Activated naive CD8-positive, alpha-beta T cell treated with anti-CD3 and anti-CD28 coated beads for 36 hours (primary cell): ENCODE measurements around the gene NFILZ. TPM values are rescaled to one million over a fixed set of nuclear protein-coding genes. Genes with fewer than 3 reads are reported as not detected.
A peak's percentile ranks its signal among the peaks of the same experiment; 100 is the strongest.
"Not testable (repeated sequence)": the region's sequence is repeated elsewhere in the genome, so short reads cannot be mapped to it uniquely, and the experiment has no call there.

Source experiments
- DNase-seq: peaks from one replicate; pipeline ENCODE4 v3.0.0; 2021
- H3K27ac Mint-ChIP-seq: one replicate; pipeline ENCODE4 v1.8.0; 2022; ENCODE audit warnings: mild to moderate bottlenecking, moderate library complexity, mixed read lengths
- H3K27me3 Mint-ChIP-seq: one replicate; pipeline ENCODE4 v1.8.0; 2022; ENCODE audit warnings: mild to moderate bottlenecking, mixed read lengths
- H3K36me3 Mint-ChIP-seq: one replicate; pipeline ENCODE4 v1.8.0; 2021; ENCODE audit warnings: mild to moderate bottlenecking, mixed read lengths
- H3K4me1 Mint-ChIP-seq: one replicate; pipeline ENCODE4 v1.8.0; 2021; ENCODE audit warnings: mixed read lengths
- H3K4me3 Mint-ChIP-seq: one replicate; pipeline ENCODE4 v1.8.0; 2022; ENCODE audit warnings: mild to moderate bottlenecking, moderate library complexity, mixed read lengths
- H3K9me3 Mint-ChIP-seq: one replicate; pipeline ENCODE4 v1.8.0; 2022; ENCODE audit warnings: mixed read lengths
- total RNA-seq, 2 experiments: library from RNA; stranded (reverse); gene quantifications; one replicate each; pipeline ENCODE4 v1.2.3, GENCODE V29; 2021

The NFILZ gene
- total RNA-seq, 2 experiments from 2014 or later, result not detected

DNA sequence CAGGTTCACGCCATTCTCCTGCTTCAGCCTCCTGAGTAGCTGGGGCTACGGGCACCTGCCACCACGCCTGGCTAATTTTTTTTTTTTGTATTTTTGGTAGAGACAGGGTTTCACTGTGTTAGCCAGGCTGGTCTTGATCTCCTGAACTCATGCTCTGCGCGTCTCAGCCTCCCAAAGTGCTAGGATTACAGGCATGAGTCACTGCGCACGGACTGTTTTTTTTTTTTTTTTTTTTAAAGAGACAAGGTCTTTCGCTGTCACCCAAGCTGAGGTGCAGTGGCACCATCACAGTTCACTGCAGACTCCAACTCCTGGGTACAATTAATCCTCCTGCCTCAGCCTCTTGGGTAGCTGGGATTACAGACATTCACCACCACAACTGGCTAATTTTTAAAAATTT lies 11.7 kb upstream of the NFILZ start:
- H3K9me3 Mint-ChIP-seq, result no peaks in the 10 kb centered on the region
- no peak overlapping the region for H3K4me3 Mint-ChIP-seq
- H3K27ac Mint-ChIP-seq, result no peak overlapping the region
- H3K36me3 Mint-ChIP-seq, result no peaks in the 10 kb centered on the region
- no peak for DNase-seq
- H3K4me1 Mint-ChIP-seq, result peaks cover 9% of the 10 kb centered on the region
- H3K27me3 Mint-ChIP-seq, result no peaks in the 10 kb centered on the region

DNA sequence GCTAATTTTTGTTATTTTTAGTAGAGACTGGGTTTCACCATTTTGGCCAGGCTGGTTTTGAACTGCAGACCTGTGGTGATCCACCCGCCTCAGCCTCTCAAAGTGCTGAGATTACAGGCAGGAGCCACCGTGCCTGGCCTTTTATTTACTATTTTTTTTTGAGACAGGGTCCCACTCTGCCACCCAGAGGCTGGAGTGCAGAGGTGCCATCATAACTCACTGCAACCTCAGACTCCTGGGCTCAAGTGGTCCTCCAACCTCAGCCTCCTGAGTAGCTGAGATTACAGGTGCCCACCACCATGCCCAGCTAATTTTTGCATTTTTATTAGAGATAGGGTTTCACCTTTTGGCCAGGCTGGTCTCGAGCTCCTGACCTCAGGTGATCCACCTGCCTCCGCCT lies 7.5 kb upstream of the NFILZ start:
- H3K4me3 Mint-ChIP-seq, H3K36me3 Mint-ChIP-seq: not testable (repeated sequence)

DNA sequence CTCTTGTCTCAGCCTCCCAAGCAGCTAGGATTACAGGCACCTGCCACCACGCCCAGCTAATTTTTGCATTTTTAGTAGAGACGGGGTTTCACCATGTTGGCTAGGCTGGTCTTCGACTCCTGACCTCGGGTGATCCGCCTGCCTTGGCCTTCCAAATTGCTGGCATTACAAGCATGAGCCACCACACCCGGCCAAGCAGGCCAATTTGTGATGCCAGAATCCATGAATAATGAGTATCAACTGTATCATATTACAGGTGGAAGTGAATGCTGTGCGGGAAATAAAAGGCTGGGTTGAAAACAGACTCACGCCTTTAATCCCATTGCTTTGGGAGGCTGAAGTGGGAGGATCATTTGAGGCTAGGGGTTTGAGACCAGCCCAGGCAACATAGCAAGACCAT lies 3.6 kb upstream of the NFILZ start:
- H3K4me3 Mint-ChIP-seq, result no peak overlapping the region
- H3K36me3 Mint-ChIP-seq, result no peaks in the 10 kb centered on the region
- DNase-seq, result no peak
- no peaks in the 10 kb centered on the region for H3K9me3 Mint-ChIP-seq
- no peaks in the 10 kb centered on the region for H3K27me3 Mint-ChIP-seq
- no peaks in the 10 kb centered on the region for H3K4me1 Mint-ChIP-seq
- no peak overlapping the region for H3K27ac Mint-ChIP-seq

More for the DNA sequence above, 7.5 kb upstream of the NFILZ start:
- not testable (repeated sequence) for H3K27me3 Mint-ChIP-seq, H3K4me1 Mint-ChIP-seq, DNase-seq, H3K27ac Mint-ChIP-seq, H3K9me3 Mint-ChIP-seq

DNA sequence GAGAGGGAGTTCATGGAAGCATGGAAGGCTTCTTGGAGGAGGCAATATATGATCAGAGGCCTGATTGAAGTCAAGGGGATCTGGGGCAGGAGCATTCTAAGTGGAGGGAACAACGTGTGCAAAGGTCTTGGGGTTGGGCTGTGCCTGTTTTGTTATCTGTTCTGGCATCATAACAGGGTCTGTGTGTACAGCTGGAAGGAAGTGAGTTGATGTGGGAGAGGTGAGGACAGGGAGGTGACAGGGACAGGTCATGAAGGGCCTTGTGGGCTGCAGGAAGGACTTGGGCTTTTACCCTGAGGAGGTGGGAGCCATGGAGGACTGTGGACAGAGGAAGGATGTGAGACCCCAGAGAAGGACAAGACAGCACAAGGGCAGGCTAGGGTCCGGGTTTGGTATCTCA lies 1.2 kb upstream of the NFILZ start:
- Mint-ChIP-seq H3K9me3 (no peaks in the 10 kb centered on the region), H3K27ac (no peak overlapping the region), H3K4me1 (peaks cover 2% of the 10 kb centered on the region), H3K27me3 (no peaks in the 10 kb centered on the region), H3K36me3 (no peaks in the 10 kb centered on the region), H3K4me3 (no peak overlapping the region)
- no peak for DNase-seq

DNA sequence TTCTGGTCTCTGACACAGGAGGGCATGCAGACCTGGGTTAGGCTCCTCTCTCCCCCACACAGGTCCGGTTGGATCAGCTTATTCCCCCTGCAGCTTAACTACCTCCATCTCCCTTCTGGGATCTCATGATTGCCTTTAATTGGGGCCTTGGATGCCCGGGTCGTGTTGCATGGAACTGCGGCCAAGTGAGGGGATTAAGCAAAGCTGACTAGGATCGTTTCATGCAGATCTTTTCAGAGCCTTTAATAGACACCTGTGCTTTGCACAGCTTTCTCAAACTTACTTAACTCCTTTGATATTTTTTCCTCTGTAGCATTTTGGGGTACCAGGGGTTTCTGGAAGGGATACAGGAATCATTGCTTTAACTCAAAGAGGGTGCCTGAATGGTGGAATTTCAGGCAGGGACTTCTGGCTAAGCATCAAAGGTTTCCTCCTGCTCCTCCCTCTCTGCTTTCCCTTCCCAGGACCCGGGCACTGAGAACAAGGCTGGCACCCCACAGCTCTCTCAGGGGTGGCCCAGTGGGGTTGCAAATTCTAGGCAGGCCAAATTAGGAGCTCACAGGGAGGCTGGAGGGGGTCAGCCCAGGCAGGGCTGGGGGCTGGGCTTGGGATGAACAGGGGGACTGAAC lies 477 bp downstream of the NFILZ start:
- Mint-ChIP-seq H3K4me1 (peaks cover 2% of the 10 kb centered on the region), H3K4me3 (no peak overlapping the region), H3K9me3 (no peaks in the 10 kb centered on the region), H3K36me3 (no peaks in the 10 kb centered on the region), H3K27me3 (no peaks in the 10 kb centered on the region), H3K27ac (no peak overlapping the region)
- no peak for DNase-seq

DNA sequence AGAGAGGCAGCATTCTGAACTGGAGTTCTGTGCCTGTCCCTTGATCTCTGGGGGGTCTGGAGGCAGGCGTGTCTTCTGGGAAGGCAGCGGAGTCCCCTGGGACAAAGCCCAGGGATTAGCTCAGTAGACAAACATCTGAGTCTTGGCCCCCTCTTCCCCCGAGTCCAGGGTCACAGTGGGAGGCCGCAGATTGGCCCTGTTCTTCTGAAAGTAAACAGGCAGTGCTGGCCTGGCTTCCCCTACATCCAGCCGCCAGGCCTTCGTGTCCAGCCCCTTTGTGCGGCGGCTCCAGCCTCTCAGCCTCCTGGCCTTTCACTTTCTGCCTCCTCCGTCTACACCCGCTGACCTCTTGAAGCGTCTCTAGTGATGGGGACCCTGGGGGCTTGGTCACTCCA lies 989 bp downstream of the NFILZ start:
- Mint-ChIP-seq H3K4me1 (peaks cover 2% of the 10 kb centered on the region), H3K27ac (no peak overlapping the region), H3K36me3 (no peaks in the 10 kb centered on the region), H3K9me3 (no peaks in the 10 kb centered on the region), H3K27me3 (no peaks in the 10 kb centered on the region), H3K4me3 (no peak overlapping the region)
- DNase-seq, result no peak

DNA sequence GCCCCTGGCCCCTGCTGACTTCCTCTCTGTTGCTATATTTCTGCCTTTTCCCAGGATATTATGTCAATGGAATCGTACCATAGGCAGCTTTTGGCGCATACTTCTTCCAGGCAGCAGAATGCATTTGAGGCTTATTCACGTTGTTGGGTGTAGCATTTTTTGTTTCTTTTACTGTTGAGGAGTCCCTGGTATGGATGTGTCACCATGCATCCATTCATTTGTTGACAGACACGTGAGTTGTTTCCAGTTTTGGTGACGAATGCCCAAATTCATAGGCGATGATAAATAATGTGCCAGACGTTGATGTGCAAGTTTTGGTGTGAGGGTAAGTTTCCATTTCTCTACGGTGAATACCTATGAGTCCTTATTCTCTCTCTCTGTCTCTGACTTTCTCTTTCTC lies 5.0 kb downstream of the NFILZ start:
- Mint-ChIP-seq H3K4me3 (no peak overlapping the region), H3K27ac (no peak overlapping the region), H3K27me3 (peaks cover 16% of the 10 kb centered on the region)

DNA sequence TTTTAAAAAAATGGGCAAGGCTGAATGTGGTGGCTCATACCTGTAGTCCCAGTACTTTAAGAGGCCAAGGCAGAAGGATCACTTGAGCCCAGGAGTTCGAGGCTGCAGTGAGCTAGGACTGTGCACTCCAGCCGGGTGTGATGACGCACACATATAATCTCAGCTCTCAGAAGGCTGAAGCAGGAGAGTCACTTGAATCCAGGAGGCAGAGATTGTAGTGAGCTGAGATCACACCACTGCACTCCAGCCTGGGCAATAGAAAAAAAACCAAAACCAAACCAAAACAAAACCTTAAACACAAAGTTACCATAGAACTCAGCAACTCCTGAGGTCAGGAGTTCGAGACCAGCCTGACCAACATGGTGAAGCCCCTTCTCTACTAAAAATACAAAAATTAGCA lies 6.6 kb downstream of the NFILZ start:
- H3K27ac Mint-ChIP-seq, result not testable (repeated sequence)

More for the DNA sequence above, 5.0 kb downstream of the NFILZ start:
- H3K9me3 Mint-ChIP-seq, result no peaks in the 10 kb centered on the region
- no peak for DNase-seq
- no peaks in the 10 kb centered on the region for H3K36me3 Mint-ChIP-seq
- H3K4me1 Mint-ChIP-seq, result peaks cover 9% of the 10 kb centered on the region

DNA sequence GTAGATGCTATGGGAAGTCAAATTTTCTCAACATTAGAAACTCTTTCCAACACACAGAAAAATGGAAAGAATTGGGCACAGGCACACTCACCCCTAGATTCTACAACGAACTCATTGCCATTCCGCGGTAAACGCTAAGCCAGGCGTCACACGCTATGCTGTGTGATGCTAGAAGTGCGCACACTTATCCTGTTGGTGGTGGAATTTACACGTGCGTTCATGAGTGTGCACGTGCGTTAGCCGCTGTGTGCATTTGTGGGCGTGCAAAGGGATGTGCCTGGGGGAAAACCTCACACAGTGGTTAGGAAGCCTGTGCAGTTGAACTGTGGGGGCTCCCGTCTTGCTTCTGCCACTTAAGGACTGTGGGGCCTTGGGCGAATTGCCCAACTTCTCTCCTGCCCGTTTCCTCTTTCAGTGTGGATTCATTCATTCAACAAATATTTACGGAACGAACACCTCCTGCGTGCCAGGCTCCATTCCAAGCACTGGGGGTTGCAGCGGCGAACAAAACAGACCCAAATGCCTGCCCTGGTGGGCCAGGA lies 7.7 kb downstream of the NFILZ start:
- H3K4me3 Mint-ChIP-seq, result no peak overlapping the region
- peaks cover 23% of the 10 kb centered on the region for H3K27me3 Mint-ChIP-seq
- peaks cover 9% of the 10 kb centered on the region for H3K9me3 Mint-ChIP-seq
- DNase-seq, result peak; percentile 6
- no peak overlapping the region for H3K27ac Mint-ChIP-seq
- H3K4me1 Mint-ChIP-seq, result peaks cover 9% of the 10 kb centered on the region
- no peaks in the 10 kb centered on the region for H3K36me3 Mint-ChIP-seq

More for the DNA sequence above, 6.6 kb downstream of the NFILZ start:
- peaks cover 23% of the 10 kb centered on the region for H3K27me3 Mint-ChIP-seq
- H3K4me3 Mint-ChIP-seq, H3K36me3 Mint-ChIP-seq, H3K9me3 Mint-ChIP-seq, DNase-seq, H3K4me1 Mint-ChIP-seq: not testable (repeated sequence)

DNA sequence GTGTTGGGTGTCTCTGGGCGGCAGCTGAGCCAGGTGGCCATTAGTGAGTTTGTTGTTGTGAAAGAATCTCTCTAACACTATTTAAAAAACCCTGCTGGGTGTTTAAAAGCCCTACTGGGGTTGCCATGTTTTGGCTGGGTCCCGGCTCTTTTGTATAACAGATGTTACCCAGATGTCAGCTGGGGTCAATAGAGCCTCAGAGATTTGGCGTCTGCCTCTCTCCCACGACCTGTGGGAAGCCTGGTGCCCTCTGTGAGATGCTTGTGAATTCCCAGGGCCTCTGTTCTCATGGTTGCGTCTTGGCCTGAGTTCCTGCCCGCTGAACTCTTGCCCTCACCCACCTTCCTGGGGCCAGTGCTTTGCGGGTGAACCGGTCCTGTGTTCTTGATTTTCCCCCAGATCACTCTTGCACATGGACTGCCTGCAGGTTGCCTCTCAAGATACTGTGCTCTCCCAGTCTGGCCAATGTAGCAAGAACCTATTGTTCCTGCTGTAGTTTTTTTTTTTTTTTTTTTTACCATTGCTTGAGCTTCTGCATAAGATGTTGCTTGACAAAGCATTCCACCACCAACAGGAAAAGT lies 9.5 kb downstream of the NFILZ start:
- Mint-ChIP-seq H3K4me1 (peaks cover 7% of the 10 kb centered on the region), H3K27me3 (peaks cover 23% of the 10 kb centered on the region), H3K27ac (no peak overlapping the region), H3K9me3 (peaks cover 9% of the 10 kb centered on the region), H3K4me3 (no peak overlapping the region), H3K36me3 (no peaks in the 10 kb centered on the region)
- no peak for DNase-seq

DNA sequence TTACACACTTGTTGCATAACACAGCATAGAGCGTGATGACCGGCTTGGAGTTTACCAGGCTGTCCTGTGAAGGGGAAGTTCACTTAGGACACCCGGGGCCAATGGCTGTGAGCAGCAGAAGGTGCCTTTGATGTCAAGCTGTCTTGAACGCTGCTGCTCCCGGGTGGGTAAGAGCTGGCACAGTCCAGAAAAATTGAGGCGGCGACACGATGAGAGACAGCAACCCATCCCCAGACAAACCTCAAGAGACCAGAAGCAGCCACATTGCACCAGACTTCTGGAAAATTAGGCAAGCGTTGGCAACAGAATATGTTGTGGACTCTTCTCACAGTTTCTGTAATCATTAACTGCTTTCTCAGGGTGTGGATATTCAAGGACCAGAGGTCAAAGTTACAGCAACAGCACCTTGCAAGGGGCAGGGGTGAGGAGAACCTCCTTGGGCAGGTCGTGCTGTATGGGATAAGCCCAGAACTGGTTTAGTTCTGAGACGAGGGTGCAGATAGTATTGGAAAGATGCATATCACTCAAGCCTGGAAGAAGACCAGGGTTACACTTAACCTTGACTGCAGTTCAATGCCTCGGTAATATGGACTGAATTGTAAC lies 10.1 kb downstream of the NFILZ start:
- no peak for DNase-seq
- Mint-ChIP-seq H3K9me3 (peaks cover 9% of the 10 kb centered on the region), H3K27me3 (peaks cover 23% of the 10 kb centered on the region), H3K36me3 (no peaks in the 10 kb centered on the region), H3K4me1 (peaks cover 7% of the 10 kb centered on the region), H3K4me3 (no peak overlapping the region), H3K27ac (no peak overlapping the region)

DNA sequence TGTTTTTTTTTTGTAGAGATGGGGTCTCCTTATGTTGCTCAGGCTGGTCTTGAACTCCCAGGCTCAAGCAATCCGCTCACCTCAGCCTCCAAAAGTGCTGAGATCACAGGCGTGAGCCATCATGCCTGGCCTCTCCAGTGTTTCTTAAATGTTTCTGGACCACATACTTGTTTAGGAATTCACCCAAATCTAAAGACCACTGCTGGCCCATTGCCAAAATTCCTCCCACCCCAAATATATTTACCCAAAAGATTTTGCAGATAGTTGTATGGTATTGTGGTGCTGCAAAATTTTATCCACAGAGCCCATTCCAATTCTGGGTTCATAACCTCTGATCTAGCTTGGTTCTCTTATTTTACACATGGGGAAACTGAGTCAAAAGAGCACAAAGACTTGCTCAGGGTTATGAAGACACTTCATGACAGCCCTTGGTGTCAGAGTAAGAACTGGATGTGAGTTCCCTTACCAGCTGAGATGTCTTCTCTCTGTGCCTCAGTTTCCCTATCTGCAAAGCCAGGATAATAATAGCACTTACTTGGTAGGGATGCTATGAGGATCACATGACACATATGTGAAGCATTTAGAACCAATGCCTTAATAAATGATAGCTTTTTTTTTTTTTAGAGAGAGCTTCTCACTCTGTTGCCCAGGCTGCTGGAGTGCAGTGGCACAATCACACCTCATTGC lies 10.9 kb downstream of the NFILZ start:
- Mint-ChIP-seq H3K27ac (no peak overlapping the region), H3K4me1 (peaks cover 7% of the 10 kb centered on the region), H3K9me3 (peaks cover 9% of the 10 kb centered on the region), H3K4me3 (no peak overlapping the region), H3K27me3 (peaks cover 28% of the 10 kb centered on the region), H3K36me3 (no peaks in the 10 kb centered on the region)
- no peak for DNase-seq

DNA sequence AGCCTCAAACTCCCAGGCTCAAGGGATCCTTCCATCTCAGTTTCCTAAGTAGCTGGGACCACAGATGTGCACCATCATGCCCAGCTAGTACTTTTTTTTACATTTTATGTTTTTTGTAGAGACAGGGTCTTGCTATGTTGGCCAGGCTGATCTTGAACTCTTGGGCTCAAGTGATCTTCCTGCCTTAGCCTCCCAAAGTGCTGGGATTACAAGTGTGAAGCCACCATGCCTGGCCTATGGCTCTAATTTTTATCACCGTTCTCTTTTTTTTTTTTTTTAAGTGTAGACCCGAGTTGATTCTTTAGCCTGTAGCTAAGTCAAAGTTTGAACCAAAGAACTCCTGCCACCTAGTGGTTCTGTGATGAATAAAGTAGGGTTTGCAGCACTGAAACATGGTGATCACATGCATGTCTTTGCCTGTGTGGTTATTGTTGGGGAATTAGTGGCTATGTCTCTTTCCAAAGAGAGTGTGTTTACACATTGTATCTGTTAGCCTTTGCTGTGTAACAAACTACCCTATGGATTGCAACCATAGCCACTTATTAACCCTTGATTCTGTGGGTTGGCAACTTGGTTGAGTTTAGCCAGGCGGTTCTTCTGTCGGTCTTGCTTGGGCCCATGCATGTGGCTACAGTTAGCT lies 11.6 kb downstream of the NFILZ start:
- Mint-ChIP-seq H3K4me1 (peaks cover 7% of the 10 kb centered on the region), H3K4me3 (no peak overlapping the region), H3K27ac (no peak overlapping the region), H3K9me3 (peaks cover 9% of the 10 kb centered on the region), H3K36me3 (no peaks in the 10 kb centered on the region), H3K27me3 (peaks cover 31% of the 10 kb centered on the region)
- DNase-seq, result no peak

DNA sequence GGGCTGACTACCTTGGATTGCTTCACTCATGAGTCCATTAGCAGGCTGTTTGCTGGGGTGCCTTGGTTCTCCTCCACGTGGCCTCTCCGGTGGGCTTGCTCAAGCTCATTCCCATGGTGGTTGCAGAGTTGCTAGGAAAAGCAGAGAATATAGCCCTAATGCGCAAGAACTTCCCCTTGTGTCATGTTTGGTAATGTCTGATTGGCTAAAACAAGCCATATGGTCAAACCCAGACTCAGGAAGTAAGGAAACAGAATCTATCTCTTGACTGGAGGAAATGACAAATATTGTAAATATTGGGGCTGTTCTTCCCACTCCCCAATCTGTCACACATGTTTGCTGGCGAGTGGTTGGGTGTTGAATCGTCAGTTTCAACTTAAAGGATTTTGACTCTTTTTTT lies 12.1 kb downstream of the NFILZ start:
- peaks cover 9% of the 10 kb centered on the region for H3K9me3 Mint-ChIP-seq
- no peak overlapping the region for H3K27ac Mint-ChIP-seq
- DNase-seq, result no peak
- peaks cover 7% of the 10 kb centered on the region for H3K4me1 Mint-ChIP-seq
- no peak overlapping the region for H3K4me3 Mint-ChIP-seq
- H3K27me3 Mint-ChIP-seq, result peaks cover 31% of the 10 kb centered on the region
- H3K36me3 Mint-ChIP-seq, result no peaks in the 10 kb centered on the region
